SK-N-SH treated with all-trans-retinoic acid at 6 μM for 48 hours (cell line): ENCODE measurements around the gene KIF17.

ENCODE experiments used
- BACH2 ChIP-seq: fragments of 250-450 bp; sonication (Bioruptor Pico); IDR thresholded peaks from 2 replicates; pipeline ENCODE4 v1.9.0; 2021; ENCODE audit warnings: mild to moderate bottlenecking, borderline replicate concordance
- CSDC2 ChIP-seq: fragments of 250-450 bp; sonication (Bioruptor Pico); IDR thresholded peaks from 2 replicates; pipeline ENCODE4 v1.5.0; 2020; ENCODE audit warnings: mild to moderate bottlenecking, moderate library complexity
- CSRNP3 ChIP-seq: fragments of 250-450 bp; sonication (Bioruptor Pico); IDR thresholded peaks from 2 replicates; pipeline ENCODE4 v1.5.1; 2021; ENCODE audit warnings: mild to moderate bottlenecking, moderate library complexity
- OSR1 ChIP-seq: fragments of 250-450 bp; sonication (Bioruptor Pico); IDR thresholded peaks from 2 replicates; pipeline ENCODE4 v1.8.0; 2022; ENCODE audit warnings: moderate library complexity, mild to moderate bottlenecking, inconsistent platforms
- PATZ1 ChIP-seq: fragments of 250-450 bp; sonication (Bioruptor Pico); IDR thresholded peaks from 2 replicates; pipeline ENCODE4 v1.8.0; 2020; ENCODE audit warnings: mild to moderate bottlenecking, moderate library complexity, borderline replicate concordance
- TOX ChIP-seq: fragments of 250-450 bp; sonication (Bioruptor Pico); IDR thresholded peaks from 2 replicates; pipeline ENCODE4 v1.8.0; 2021; ENCODE audit warnings: mild to moderate bottlenecking, moderate library complexity, borderline replicate concordance
- ZFP3 ChIP-seq: fragments of 250-450 bp; sonication (Bioruptor Pico); IDR thresholded peaks from 2 replicates; pipeline ENCODE4 v1.5.0; 2020; ENCODE audit warnings: mild to moderate bottlenecking, moderate library complexity
- ZNF565 ChIP-seq: fragments of 450-650 bp; formaldehyde crosslinking; conservative IDR thresholded peaks from 2 replicates; pipeline ENCODE4 v1.5.0; 2020; ENCODE audit warnings: low read depth, mild to moderate bottlenecking, moderate library complexity

DNA sequence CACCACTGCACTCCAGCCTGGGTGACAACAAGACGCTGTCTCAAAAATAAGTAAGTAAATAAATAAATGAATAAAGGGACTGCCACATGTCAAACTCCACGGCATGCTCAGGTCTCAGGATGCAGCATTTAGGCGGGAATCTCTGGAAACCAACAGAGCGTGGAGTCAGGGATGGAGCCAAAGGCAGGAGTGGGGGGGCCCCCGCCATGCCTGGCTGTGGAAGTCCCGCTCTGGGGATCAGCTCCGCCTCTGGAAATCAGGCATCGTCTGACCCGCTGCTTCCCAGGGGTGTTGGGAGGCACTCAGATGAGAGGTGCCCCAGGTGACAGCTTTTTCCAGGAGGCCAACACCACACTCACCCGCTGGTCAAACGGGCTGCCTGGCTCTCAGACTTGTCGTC, 20.2 kb downstream of the KIF17 start:
- no peak for TF ChIP-seq OSR1 (CRISPR knock-in tag)
- no peak for TF ChIP-seq ZNF565 (CRISPR knock-in tag)
- no peak for TF ChIP-seq ZFP3
- no peak for TF ChIP-seq PATZ1 (CRISPR knock-in tag)
- TF ChIP-seq BACH2 (CRISPR knock-in tag) = no peak
- no peak for TF ChIP-seq CSRNP3
- no peak for TF ChIP-seq TOX
- no peak for TF ChIP-seq CSDC2
